Stomach (tissue), 9 donors: ENCODE results near the gene GPR42. TPM values are rescaled to one million over a fixed set of nuclear protein-coding genes. Genes with fewer than 3 reads are reported as not detected.
A peak's percentile ranks its signal among the peaks of the same experiment; 100 is the strongest.

ENCODE experiments used
- DNase-seq, 2 donors: peaks; one replicate each; pipeline versions ENCODE4 v3.0.0 to v3.0.0-alpha.2; 2013 to 2019
- H3K27ac ChIP-seq, 5 donors: fragments of 200-600 bp in 4 of 5; sonication (generic) in 4 of 5; one replicate each; pipeline ENCODE4 v1.5.1; 2013 to 2019; ENCODE audit warnings: mild to moderate bottlenecking in 1 of 5, moderate library complexity in 1 of 5
- H3K27me3 ChIP-seq, 3 donors: fragments of 200-600 bp; sonication (generic); one replicate each; pipeline ENCODE4 v1.5.1; 2017 to 2019; ENCODE audit warnings: mixed run types in 1 of 3
- H3K36me3 ChIP-seq, 4 donors: fragments of 200-600 bp; sonication (generic); 1 replicate in 3 of 4; 2 replicates in 1 of 4; pipeline ENCODE4 v1.5.1; 2016 to 2019
- H3K4me1 ChIP-seq, 4 donors: fragments of 200-600 bp; sonication (generic); one replicate each; pipeline ENCODE4 v1.5.1; 2016 to 2019
- H3K4me3 ChIP-seq, 4 donors: fragments of 200-600 bp; sonication (generic) in 3 of 4; one replicate each; pipeline ENCODE4 v1.5.1; 2016 to 2019; ENCODE audit warnings: mild to moderate bottlenecking in 1 of 4
- H3K9me3 ChIP-seq, 4 donors: fragments of 200-600 bp; sonication (generic); one replicate each; pipeline ENCODE4 v1.5.1; 2016 to 2019
- EP300 ChIP-seq: sonication (generic); formaldehyde crosslinking; IDR thresholded peaks from one replicate; pipeline ENCODE4 v1.6.1; 2017; ENCODE audit warnings: antibody characterized with exemption
- POLR2A ChIP-seq, 4 donors: fragments of 450-650 bp; IDR thresholded peaks; one replicate each; pipeline ENCODE4 v1.6.1; 2016; ENCODE audit warnings: antibody characterized with exemption in 4 of 4, control low read depth in 2 of 4, mild to moderate bottlenecking in 1 of 4, moderate library complexity in 1 of 4
- POLR2AphosphoS5 ChIP-seq, 3 donors: sonication (generic); formaldehyde crosslinking; IDR thresholded peaks; one replicate each; pipeline ENCODE4 v1.6.1; 2016; ENCODE audit warnings: antibody characterized with exemption in 3 of 3
- WGBS, 5 donors: extraction: QIAGEN DNeasy Blood & Tissue Kit in 3 of 5; methylation state at CpG; one replicate each; pipeline versions ENCODE4 v1.1.5 to v1.1.7; 2013 to 2018; 5-methylcytosine and 5-hydroxymethylcytosine counted together
- intact Hi-C: fragments of 100-400 bp; cut with DNase I; formaldehyde crosslinking; loops from one replicate; pipeline ENCODE4 v1.15.1; 2023; ENCODE audit warnings: low total_unique reads
- polyA plus RNA-seq, 3 donors: library from polyadenylated mRNA; stranded (reverse); fragments of 200-250 nt; gene quantifications; one replicate each; pipeline ENCODE4 v1.2.3, GENCODE V29; 2013
- total RNA-seq, 5 donors: library from RNA; depleted of rRNA; stranded (reverse); fragments of >200 nt; gene quantifications; one replicate each; pipeline versions ENCODE4 v1.1.0 to v1.2.3, GENCODE V29; 2014 to 2016
- TF ChIP-seq, protein P1 (sequence below), 7 experiments: fragments of 450-650 bp in 4 of 7; fragments of 200-600 bp in 3 of 7; sonication (generic) in 3 of 7; IDR thresholded peaks; one replicate each; pipeline ENCODE4 v1.5.1; 2016 to 2019; ENCODE audit warnings: antibody characterized with exemption in 7 of 7, control low read depth in 2 of 7, mild to moderate bottlenecking in 1 of 7
- donor health status: healthy with polysubstance abuse.
- donor health status: Bipolar disorder and iron deficiency.
- donor health status: healthy.

Gene GPR42
- total and polyA plus RNA-seq, 8 donors = 0.19 TPM; not detected in 7

DNA sequence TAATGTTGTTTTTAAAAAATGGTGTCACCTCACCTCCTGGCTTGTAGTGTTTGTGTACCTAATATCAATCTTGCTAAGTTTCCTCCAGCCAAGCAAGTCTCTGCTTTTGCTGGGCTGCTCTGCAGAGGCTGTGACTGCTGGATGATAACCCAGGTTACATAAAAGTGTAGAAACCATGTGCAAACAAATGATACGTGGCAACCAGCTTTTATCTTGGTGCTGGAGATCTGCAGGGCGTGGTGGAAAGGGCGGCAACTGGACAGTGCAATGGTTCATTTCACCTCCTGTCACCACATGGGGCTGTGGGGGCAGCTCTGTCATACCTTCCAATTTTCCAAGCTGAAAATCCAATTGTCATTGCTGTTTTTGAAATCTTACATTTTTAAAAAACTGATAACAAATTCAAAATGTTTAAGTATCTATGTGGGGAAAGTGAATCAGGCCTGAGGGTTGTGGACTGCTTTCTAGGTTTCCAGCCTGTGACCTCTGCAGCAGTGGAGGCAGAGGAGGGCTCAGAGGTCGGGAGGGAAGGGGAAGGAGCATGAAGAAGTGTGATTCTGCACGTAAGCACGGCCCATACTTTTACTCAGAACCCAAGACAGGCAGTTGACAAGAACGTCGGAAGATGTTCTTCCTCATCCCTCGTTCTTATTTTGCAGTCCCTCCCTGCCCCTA is 9.7 kb downstream of the GPR42 start:
- H3K4me1 ChIP-seq = peaks cover 0 to 16% (median 11%) of the 10 kb centered on the region in 4 donors
- no peaks in the 10 kb centered on the region for H3K27me3 ChIP-seq
- peak; percentile 35 to 81 for DNase-seq
- peaks cover 0 to 5% (median 0%) of the 10 kb centered on the region in 4 donors for H3K9me3 ChIP-seq
- no peak overlapping the region for H3K27ac ChIP-seq
- 48 to 61% (median 57%) methylated on average over 9 of the region's 9 CpGs for WGBS, 5 donors
- TF ChIP-seq, protein P1, sequence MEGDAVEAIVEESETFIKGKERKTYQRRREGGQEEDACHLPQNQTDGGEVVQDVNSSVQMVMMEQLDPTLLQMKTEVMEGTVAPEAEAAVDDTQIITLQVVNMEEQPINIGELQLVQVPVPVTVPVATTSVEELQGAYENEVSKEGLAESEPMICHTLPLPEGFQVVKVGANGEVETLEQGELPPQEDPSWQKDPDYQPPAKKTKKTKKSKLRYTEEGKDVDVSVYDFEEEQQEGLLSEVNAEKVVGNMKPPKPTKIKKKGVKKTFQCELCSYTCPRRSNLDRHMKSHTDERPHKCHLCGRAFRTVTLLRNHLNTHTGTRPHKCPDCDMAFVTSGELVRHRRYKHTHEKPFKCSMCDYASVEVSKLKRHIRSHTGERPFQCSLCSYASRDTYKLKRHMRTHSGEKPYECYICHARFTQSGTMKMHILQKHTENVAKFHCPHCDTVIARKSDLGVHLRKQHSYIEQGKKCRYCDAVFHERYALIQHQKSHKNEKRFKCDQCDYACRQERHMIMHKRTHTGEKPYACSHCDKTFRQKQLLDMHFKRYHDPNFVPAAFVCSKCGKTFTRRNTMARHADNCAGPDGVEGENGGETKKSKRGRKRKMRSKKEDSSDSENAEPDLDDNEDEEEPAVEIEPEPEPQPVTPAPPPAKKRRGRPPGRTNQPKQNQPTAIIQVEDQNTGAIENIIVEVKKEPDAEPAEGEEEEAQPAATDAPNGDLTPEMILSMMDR (IDR thresholded peaks at IDR 0.05) = no peak
- peak in 1 of 3 donors; percentile 26 for TF ChIP-seq POLR2AphosphoS5 (IDR thresholded peaks at IDR 0.05)
- intact Hi-C loops = no loop called here
- H3K4me3 ChIP-seq = no peak overlapping the region
- H3K36me3 ChIP-seq = no peaks in the 10 kb centered on the region

DNA sequence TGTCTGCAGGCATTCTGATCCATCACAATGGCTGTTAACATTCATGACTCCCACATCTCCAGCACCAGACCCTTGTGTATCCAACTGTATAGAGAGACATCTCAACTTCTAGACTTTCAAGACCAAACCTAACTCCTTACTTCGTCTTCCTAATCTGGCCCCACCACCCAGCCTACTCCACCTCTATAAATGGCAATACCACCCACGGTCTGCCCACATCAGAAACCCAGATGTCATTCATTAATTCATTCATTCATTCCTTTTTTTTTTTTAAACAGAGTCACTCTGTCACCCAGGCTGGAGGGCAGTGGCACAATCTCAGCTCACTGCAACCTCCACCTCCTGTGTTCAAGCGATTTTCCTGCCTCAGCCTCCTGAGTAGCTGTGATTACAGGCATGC is 10.4 kb downstream of the GPR42 start:
- intact Hi-C loops = no loop called here
- H3K36me3 ChIP-seq = no peaks in the 10 kb centered on the region
- no peak for TF ChIP-seq POLR2A (IDR thresholded peaks at IDR 0.05)
- TF ChIP-seq POLR2AphosphoS5 (IDR thresholded peaks at IDR 0.05) = no peak
- TF ChIP-seq EP300 = no peak
- TF ChIP-seq, protein P1 (IDR thresholded peaks at IDR 0.05) = no peak
- no peaks in the 10 kb centered on the region for H3K27me3 ChIP-seq
- DNase-seq = no peak
- 58 to 84% (median 80%) methylated on average over 3 of the region's 3 CpGs for WGBS, 5 donors
- peaks cover 0 to 16% (median 11%) of the 10 kb centered on the region in 4 donors for H3K4me1 ChIP-seq
- peaks cover 0 to 12% (median 0%) of the 10 kb centered on the region in 4 donors for H3K9me3 ChIP-seq
- no peak overlapping the region for H3K27ac ChIP-seq
- H3K4me3 ChIP-seq = no peak overlapping the region

DNA sequence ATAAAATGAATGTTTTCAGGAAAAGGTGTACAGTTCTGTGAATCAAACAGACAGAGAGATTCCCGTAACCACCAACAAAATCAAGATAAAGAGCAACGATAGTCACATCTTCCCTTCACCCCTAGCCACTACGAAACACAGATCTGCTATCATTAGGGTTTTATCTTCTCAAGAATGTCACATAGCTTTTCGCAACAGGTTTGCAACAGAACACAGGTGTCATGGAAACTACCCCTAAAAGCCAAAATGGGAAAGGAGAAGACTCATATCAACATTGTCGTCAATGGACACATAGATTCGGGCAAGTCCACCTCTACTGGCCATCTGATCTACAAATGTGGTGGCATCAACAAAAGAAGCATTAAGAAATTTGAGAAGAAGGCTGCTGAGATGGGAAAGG is 11.1 kb downstream of the GPR42 start:
- intact Hi-C loops = no loop called here
- 87 to 94% (median 91%) methylated on average over 6 of the region's 6 CpGs for WGBS, 5 donors
- no peaks in the 10 kb centered on the region for H3K27me3 ChIP-seq
- H3K4me1 ChIP-seq = peaks cover 0 to 16% (median 11%) of the 10 kb centered on the region in 4 donors
- no peak for DNase-seq
- no peak overlapping the region for H3K4me3 ChIP-seq
- TF ChIP-seq POLR2A (IDR thresholded peaks at IDR 0.05) (no peak), EP300 (no peak), POLR2AphosphoS5 (IDR thresholded peaks at IDR 0.05) (no peak)
- TF ChIP-seq, protein P1 (IDR thresholded peaks at IDR 0.05) = no peak
- no peaks in the 10 kb centered on the region for H3K36me3 ChIP-seq
- no peak overlapping the region for H3K27ac ChIP-seq
- H3K9me3 ChIP-seq = peaks cover 0 to 14% (median 0%) of the 10 kb centered on the region in 4 donors

DNA sequence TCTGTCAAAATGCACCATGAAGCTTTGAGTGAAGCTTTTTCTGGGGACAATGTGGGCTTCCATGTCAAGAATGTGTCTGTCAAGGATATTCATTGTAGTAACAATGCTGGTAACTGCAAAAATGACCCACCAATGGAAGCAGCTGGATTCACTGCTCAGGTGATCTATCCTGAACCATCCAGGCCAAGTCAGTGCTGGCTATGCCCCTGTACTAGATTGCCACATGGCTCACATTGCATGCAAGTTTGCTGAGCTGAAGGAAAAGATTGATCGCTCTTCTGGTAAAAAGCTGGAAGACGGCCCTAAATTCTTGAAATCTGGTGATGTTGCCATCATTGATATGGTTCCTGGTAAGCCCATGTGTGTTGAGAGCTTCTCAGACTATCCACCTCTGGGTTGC is 12.7 kb downstream of the GPR42 start:
- H3K27me3 ChIP-seq = no peaks in the 10 kb centered on the region
- no peak overlapping the region for H3K4me3 ChIP-seq
- 88 to 100% (median 94%) methylated on average over 2 of the region's 2 CpGs for WGBS, 5 donors
- peaks cover 0 to 14% (median 0%) of the 10 kb centered on the region in 4 donors for H3K9me3 ChIP-seq
- no peak for DNase-seq
- peaks cover 0 to 16% (median 11%) of the 10 kb centered on the region in 4 donors for H3K4me1 ChIP-seq
- TF ChIP-seq, protein P1 (IDR thresholded peaks at IDR 0.05) = no peak
- no peak for TF ChIP-seq POLR2AphosphoS5 (IDR thresholded peaks at IDR 0.05)
- intact Hi-C loops = no loop called here
- H3K36me3 ChIP-seq = no peaks in the 10 kb centered on the region
- no peak overlapping the region for H3K27ac ChIP-seq
